Stimulated activated naive CD8-positive, alpha-beta T cell treated with anti-CD3 and anti-CD28 coated beads, Interleukin-15, Interleukin-2, amounts not matched to agents 100 ng/mL and 50 ng/mL, for 24 hours (primary cell): ENCODE data around the gene CRB2.

Source experiments
- H3K27ac Mint-ChIP-seq: one replicate; pipeline ENCODE4 v1.8.0; 2021; ENCODE audit warnings: mild to moderate bottlenecking, mixed read lengths
- H3K27me3 Mint-ChIP-seq: one replicate; pipeline ENCODE4 v1.8.0; 2021; ENCODE audit warnings: mixed read lengths
- H3K36me3 Mint-ChIP-seq: one replicate; pipeline ENCODE4 v1.8.0; 2021; ENCODE audit warnings: low read depth, mixed read lengths
- H3K4me1 Mint-ChIP-seq: one replicate; pipeline ENCODE4 v1.8.0; 2021; ENCODE audit warnings: low read depth, mixed read lengths
- H3K4me3 Mint-ChIP-seq: one replicate; pipeline ENCODE4 v1.8.0; 2021; ENCODE audit warnings: mild to moderate bottlenecking, mixed read lengths
- H3K9me3 Mint-ChIP-seq: one replicate; pipeline ENCODE4 v1.8.0; 2021; ENCODE audit warnings: mixed read lengths

Gene CRB2

GRCh38 chr9:123418052-123418430 is 62.0 kb downstream of the CRB2 start:
- Mint-ChIP-seq H3K27me3 (no peaks in the 10 kb centered on the region), H3K4me3 (no peak overlapping the region), H3K4me1 (no peaks in the 10 kb centered on the region), H3K36me3 (peaks cover 4% of the 10 kb centered on the region), H3K27ac (no peak overlapping the region), H3K9me3 (no peaks in the 10 kb centered on the region)

DNA sequence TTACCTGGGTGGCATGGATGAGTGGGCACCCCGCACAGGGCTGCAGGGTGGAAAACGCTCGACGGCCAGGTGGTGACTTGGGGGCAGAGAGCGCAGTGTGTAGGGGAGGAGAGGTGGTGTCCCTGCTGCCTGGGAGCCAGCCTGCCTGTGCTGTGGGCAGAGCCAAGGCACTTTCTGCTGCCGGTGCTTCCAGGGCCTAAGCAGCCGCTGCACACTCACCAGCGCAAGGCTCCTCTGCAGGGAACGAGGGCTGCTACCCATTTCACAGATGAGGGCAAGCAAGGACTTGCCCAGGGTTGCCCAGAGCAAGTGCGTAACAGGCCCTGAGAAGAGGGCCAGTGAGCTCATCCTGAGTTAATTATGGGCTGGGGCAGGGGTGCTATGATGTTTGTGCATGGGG is 62.5 kb downstream of the CRB2 start:
- H3K9me3 Mint-ChIP-seq, result no peaks in the 10 kb centered on the region
- H3K36me3 Mint-ChIP-seq, result peaks cover 4% of the 10 kb centered on the region
- no peak overlapping the region for H3K4me3 Mint-ChIP-seq
- no peaks in the 10 kb centered on the region for H3K4me1 Mint-ChIP-seq
- H3K27ac Mint-ChIP-seq, result no peak overlapping the region
- H3K27me3 Mint-ChIP-seq, result no peaks in the 10 kb centered on the region

- Mint-ChIP-seq H3K27me3 (no peaks in the 10 kb centered on the region), H3K4me3 (no peak overlapping the region), H3K36me3 (peaks cover 4% of the 10 kb centered on the region), H3K4me1 (no peaks in the 10 kb centered on the region), H3K27ac (no peak overlapping the region), H3K9me3 (no peaks in the 10 kb centered on the region)
These were observed 63.1 kb downstream of the CRB2 start for GRCh38 chr9:123419091-123419490.

GRCh38 chr9:123419721-123420591 is 64.0 kb downstream of the CRB2 start:
- Mint-ChIP-seq H3K4me1 (no peaks in the 10 kb centered on the region), H3K27ac (no peak overlapping the region), H3K4me3 (no peak overlapping the region), H3K27me3 (no peaks in the 10 kb centered on the region), H3K36me3 (peaks cover 4% of the 10 kb centered on the region), H3K9me3 (no peaks in the 10 kb centered on the region)

- Mint-ChIP-seq H3K36me3 (peaks cover 4% of the 10 kb centered on the region), H3K4me1 (no peaks in the 10 kb centered on the region), H3K27me3 (no peaks in the 10 kb centered on the region), H3K27ac (no peak overlapping the region), H3K9me3 (no peaks in the 10 kb centered on the region), H3K4me3 (no peak overlapping the region)
These were observed 64.7 kb downstream of the CRB2 start for GRCh38 chr9:123420592-123421111.

DNA sequence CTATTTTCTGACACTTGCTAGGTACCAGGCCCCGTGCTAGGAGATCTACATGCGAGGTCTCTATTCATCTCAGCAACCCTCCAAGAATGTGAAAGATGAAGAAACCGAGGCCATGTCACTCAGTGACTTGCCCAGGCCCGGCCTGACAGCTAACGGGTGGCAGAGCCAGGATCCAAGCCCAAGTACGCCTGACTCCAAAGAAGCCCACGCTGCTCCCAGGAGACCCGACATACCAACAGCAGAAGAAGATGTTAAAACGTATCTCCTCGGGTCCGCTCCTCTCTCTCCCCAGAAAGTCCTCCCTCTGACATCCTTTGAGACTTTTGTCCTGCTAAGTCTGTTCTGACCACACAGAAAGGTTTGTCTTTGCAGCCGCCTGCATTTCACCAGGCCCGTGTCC is 65.2 kb downstream of the CRB2 start:
- H3K4me1 Mint-ChIP-seq, result no peaks in the 10 kb centered on the region
- H3K27me3 Mint-ChIP-seq, result no peaks in the 10 kb centered on the region
- no peak overlapping the region for H3K4me3 Mint-ChIP-seq
- H3K9me3 Mint-ChIP-seq, result no peaks in the 10 kb centered on the region
- peaks cover 4% of the 10 kb centered on the region for H3K36me3 Mint-ChIP-seq
- no peak overlapping the region for H3K27ac Mint-ChIP-seq

- Mint-ChIP-seq H3K9me3 (no peaks in the 10 kb centered on the region), H3K27me3 (no peaks in the 10 kb centered on the region), H3K36me3 (no peaks in the 10 kb centered on the region), H3K4me1 (no peaks in the 10 kb centered on the region), H3K27ac (no peak overlapping the region), H3K4me3 (no peak overlapping the region)
These were observed 65.9 kb downstream of the CRB2 start for GRCh38 chr9:123421801-123422455.

DNA sequence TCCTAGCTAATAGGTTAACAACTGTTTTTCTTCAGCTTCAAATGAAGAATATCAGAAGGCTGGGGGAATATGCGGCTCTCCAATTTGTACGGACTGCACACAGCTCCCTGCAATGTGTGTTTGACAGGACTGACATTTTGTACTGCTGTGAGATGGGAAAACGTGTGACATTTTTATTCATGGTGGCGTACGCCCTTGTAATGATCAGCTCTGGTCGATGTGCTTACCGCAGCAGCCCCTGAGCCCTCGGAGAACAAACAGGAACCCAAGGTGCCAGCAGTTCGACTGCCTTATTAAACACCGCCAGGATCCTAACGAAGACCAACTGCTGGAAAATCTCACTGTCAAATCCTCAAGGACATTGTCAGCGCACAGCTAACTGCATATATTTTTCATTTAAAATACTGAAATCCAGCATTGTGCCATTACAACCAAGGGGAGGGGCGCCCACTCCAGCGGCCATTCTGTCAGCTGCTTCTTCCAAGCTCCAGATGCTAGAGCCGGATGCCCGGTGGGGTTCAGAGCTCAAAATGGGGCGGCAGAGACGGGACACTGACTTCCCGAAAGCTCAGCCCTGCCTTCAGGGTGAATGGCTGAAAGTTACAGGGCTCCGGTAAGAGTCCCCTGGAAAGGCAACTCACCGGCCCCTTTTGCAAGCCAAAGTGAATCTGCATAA is 66.8 kb downstream of the CRB2 start:
- no peak overlapping the region for H3K27ac Mint-ChIP-seq
- no peaks in the 10 kb centered on the region for H3K9me3 Mint-ChIP-seq
- no peaks in the 10 kb centered on the region for H3K4me1 Mint-ChIP-seq
- no peaks in the 10 kb centered on the region for H3K27me3 Mint-ChIP-seq
- H3K4me3 Mint-ChIP-seq, result no peak overlapping the region
- peaks cover 6% of the 10 kb centered on the region for H3K36me3 Mint-ChIP-seq

DNA sequence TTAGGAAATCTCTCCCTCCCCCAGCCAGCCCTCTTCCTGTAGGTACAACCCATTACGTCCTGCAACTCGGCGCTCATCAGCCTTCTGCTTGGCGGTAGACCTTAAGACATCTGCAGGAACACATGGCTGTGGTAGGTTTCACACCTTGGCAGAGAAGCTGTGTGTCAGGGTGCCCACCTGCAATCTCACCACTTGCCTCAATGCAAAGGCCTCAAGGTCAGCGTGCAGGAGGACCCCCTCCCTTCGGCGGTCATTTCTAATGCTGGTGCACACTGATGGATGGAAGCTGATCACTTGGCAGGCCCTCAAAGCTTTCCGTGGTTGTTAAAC is 67.3 kb downstream of the CRB2 start:
- H3K9me3 Mint-ChIP-seq, result no peaks in the 10 kb centered on the region
- no peaks in the 10 kb centered on the region for H3K4me1 Mint-ChIP-seq
- H3K36me3 Mint-ChIP-seq, result peaks cover 6% of the 10 kb centered on the region
- H3K4me3 Mint-ChIP-seq, result no peak overlapping the region
- H3K27me3 Mint-ChIP-seq, result no peaks in the 10 kb centered on the region
- no peak overlapping the region for H3K27ac Mint-ChIP-seq

GRCh38 chr9:123424131-123424530 is 68.1 kb downstream of the CRB2 start:
- peaks cover 11% of the 10 kb centered on the region for H3K36me3 Mint-ChIP-seq
- H3K4me1 Mint-ChIP-seq, result no peaks in the 10 kb centered on the region
- H3K27ac Mint-ChIP-seq, result no peak overlapping the region
- H3K9me3 Mint-ChIP-seq, result no peaks in the 10 kb centered on the region
- no peaks in the 10 kb centered on the region for H3K27me3 Mint-ChIP-seq
- H3K4me3 Mint-ChIP-seq, result no peak overlapping the region

DNA sequence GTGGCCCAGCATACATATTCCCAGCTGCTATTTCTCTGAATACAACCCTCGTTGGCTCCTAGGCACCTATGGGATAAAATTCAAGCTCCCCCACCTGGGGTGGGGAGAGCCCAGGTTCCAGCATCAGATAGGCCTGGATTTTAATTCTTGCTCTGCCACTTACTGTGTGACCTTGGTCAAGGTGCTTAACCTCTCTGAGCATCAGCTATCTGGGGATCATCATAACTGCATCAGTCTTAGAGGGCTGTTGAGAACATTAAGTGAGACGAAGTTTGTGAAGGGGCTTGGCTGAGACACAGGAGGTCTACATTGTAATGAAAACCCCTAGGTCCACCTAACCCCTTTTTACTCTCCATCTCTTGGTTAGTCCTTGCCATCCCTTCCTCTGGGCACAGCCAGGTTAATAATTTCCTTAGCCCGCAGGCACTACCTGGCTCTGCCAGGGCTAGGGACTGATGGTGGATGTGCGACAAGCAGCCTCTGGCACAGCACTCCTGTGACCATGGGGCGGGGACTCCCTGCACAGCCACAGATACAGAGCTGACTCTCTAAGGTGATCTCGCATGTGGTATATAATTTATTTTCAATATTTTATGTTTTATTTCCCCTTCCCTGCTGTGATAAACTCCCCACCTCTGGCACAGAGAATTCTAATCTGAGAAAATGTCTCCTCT is 68.7 kb downstream of the CRB2 start:
- Mint-ChIP-seq H3K36me3 (peaks cover 16% of the 10 kb centered on the region), H3K27me3 (no peaks in the 10 kb centered on the region), H3K27ac (no peak overlapping the region), H3K4me3 (no peak overlapping the region), H3K4me1 (no peaks in the 10 kb centered on the region), H3K9me3 (no peaks in the 10 kb centered on the region)

DNA sequence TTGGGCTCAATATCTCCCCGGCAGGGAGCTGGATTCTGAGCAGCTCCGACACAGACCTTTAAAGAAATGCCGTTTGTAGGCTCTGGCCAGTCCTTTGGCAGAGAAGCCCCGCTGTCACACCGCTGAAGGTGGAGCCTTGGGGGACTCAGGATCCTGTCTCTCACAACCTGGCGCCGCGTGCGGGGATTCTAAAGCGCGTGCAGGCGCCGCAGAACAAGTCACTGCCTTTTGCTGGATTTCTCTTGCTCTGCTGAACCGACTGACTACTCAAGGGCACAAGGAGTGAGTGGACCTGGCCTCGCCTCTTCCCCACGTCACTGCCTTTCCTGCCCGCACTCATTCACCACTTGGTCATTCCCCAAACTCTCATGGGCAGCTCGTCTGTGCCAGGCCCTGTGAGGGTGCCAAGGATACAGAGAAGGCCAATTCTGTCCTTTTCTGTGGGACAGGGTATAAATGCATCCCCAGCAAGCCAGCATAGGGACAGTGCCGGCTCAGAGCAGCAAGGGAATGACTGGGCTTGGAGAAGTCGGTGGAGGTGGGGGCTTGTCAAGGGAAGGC is 69.3 kb downstream of the CRB2 start:
- peaks cover 23% of the 10 kb centered on the region for H3K36me3 Mint-ChIP-seq
- H3K27ac Mint-ChIP-seq, result no peak overlapping the region
- H3K4me1 Mint-ChIP-seq, result no peaks in the 10 kb centered on the region
- no peak overlapping the region for H3K4me3 Mint-ChIP-seq
- no peaks in the 10 kb centered on the region for H3K27me3 Mint-ChIP-seq
- H3K9me3 Mint-ChIP-seq, result no peaks in the 10 kb centered on the region

- H3K9me3 Mint-ChIP-seq, result no peaks in the 10 kb centered on the region
- H3K27ac Mint-ChIP-seq, result no peak overlapping the region
These were observed 69.9 kb downstream of the CRB2 start for GRCh38 chr9:123425836-123426365.

DNA sequence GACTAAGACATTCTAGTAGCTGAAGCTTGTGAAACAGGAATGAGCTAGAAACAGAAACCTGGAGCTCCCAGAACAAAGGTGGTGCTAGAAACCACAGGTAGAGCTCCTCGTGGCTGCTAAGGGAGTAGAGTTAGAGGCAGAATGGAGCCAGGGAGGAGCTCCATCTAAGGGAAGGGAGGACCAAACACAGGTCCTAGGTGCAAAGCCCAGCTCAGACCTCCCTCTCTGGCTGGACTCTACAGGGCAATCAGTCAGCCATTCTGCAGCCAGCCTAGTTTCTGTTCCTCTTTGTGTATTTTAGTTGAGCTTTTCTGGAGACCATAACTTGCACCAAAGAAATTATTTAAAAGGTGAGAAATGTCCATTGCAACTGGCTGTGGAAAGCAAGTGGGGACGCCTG is 70.4 kb downstream of the CRB2 start:
- H3K4me1 Mint-ChIP-seq, result no peaks in the 10 kb centered on the region
- H3K27ac Mint-ChIP-seq, result no peak overlapping the region
- no peaks in the 10 kb centered on the region for H3K9me3 Mint-ChIP-seq
- H3K27me3 Mint-ChIP-seq, result no peaks in the 10 kb centered on the region
- H3K4me3 Mint-ChIP-seq, result no peak overlapping the region
- peaks cover 30% of the 10 kb centered on the region for H3K36me3 Mint-ChIP-seq

More at GRCh38 chr9:123425836-123426365, 69.9 kb downstream of the CRB2 start:
- Mint-ChIP-seq H3K4me1 (no peaks in the 10 kb centered on the region), H3K36me3 (peaks cover 27% of the 10 kb centered on the region), H3K27me3 (no peaks in the 10 kb centered on the region), H3K4me3 (no peak overlapping the region)
